ENCODE measurements around the gene ANKRD11.

GRCh38 chr16:89368604-89369249, 121.6 kb downstream of the ANKRD11 start:
- TF ChIP-seq, protein P1, sequence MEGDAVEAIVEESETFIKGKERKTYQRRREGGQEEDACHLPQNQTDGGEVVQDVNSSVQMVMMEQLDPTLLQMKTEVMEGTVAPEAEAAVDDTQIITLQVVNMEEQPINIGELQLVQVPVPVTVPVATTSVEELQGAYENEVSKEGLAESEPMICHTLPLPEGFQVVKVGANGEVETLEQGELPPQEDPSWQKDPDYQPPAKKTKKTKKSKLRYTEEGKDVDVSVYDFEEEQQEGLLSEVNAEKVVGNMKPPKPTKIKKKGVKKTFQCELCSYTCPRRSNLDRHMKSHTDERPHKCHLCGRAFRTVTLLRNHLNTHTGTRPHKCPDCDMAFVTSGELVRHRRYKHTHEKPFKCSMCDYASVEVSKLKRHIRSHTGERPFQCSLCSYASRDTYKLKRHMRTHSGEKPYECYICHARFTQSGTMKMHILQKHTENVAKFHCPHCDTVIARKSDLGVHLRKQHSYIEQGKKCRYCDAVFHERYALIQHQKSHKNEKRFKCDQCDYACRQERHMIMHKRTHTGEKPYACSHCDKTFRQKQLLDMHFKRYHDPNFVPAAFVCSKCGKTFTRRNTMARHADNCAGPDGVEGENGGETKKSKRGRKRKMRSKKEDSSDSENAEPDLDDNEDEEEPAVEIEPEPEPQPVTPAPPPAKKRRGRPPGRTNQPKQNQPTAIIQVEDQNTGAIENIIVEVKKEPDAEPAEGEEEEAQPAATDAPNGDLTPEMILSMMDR (conservative IDR thresholded peaks at IDR 0.05; ENCODE audit: low read length): no peak
- no peak for TF ChIP-seq EZH2phosphoT487 (IDR thresholded peaks at IDR 0.05; ENCODE audit: borderline replicate concordance)

All from Loucy (cell line).